Mesothelial cell of epicardium (in vitro differentiated cells): ENCODE results near the gene ST14. TPM values are rescaled to one million over a fixed set of nuclear protein-coding genes. Genes with fewer than 3 reads are reported as not detected.
"Not testable (repeated sequence)": the region's sequence is repeated elsewhere in the genome, so short reads cannot be mapped to it uniquely, and the experiment has no call there.

Source experiments
- DNase-seq, 2 experiments: peaks; one replicate each; pipeline ENCODE4 v3.0.0; 2021; ENCODE audit warnings: low spot score in 2 of 2; ENCODE audit not compliant: unreplicated experiment in 2 of 2
- H3K27ac Mint-ChIP-seq: 2 replicates; pipeline ENCODE4 v1.8.0; 2021; ENCODE audit warnings: mixed read lengths
- H3K27me3 Mint-ChIP-seq: 2 replicates; pipeline ENCODE4 v1.8.0; 2021; ENCODE audit warnings: low read depth, mixed read lengths
- H3K36me3 Mint-ChIP-seq: 2 replicates; pipeline ENCODE4 v1.8.0; 2021; ENCODE audit warnings: mixed read lengths
- H3K4me1 Mint-ChIP-seq: 2 replicates; pipeline ENCODE4 v1.8.0; 2021; ENCODE audit warnings: mixed read lengths
- H3K4me3 Mint-ChIP-seq: 2 replicates; pipeline ENCODE4 v1.8.0; 2021; ENCODE audit warnings: mild to moderate bottlenecking, moderate library complexity, mixed read lengths
- H3K9me3 Mint-ChIP-seq: 2 replicates; pipeline ENCODE4 v1.8.0; 2021; ENCODE audit warnings: mixed read lengths
- CTCF ChIP-seq: fragments of 200-600 bp; sonication (generic); IDR thresholded peaks from one replicate; pipeline ENCODE4 v1.5.0; 2021; ENCODE audit warnings: antibody characterized with exemption; ENCODE audit not compliant: unreplicated experiment
- total RNA-seq: library from RNA; stranded (reverse); gene quantifications from 3 replicates; pipeline ENCODE4 v1.2.1, GENCODE V29; 2021

Gene ST14
- total RNA-seq, 1 donor from 2014 or later: 39.6 TPM

GRCh38 chr11:130219148-130219547 lies 59.6 kb downstream of the ST14 start:
- H3K36me3 Mint-ChIP-seq: peaks cover 2% of the 10 kb centered on the region
- H3K4me1 Mint-ChIP-seq: peaks cover 4% of the 10 kb centered on the region
- no peaks in the 10 kb centered on the region for H3K9me3 Mint-ChIP-seq
- peak in 1 of 2 experiments; percentile 13 for DNase-seq
- H3K27me3 Mint-ChIP-seq: peaks cover 17% of the 10 kb centered on the region
- no peak overlapping the region for H3K27ac Mint-ChIP-seq
- no peak for TF ChIP-seq CTCF
- no peak overlapping the region for H3K4me3 Mint-ChIP-seq

GRCh38 chr11:130220311-130221035 lies 60.9 kb downstream of the ST14 start:
- peaks cover 9% of the 10 kb centered on the region for H3K36me3 Mint-ChIP-seq
- H3K9me3 Mint-ChIP-seq: no peaks in the 10 kb centered on the region
- no peak overlapping the region for H3K27ac Mint-ChIP-seq
- no peak overlapping the region for H3K4me3 Mint-ChIP-seq
- DNase-seq: no peak
- TF ChIP-seq CTCF: no peak
- peaks cover 4% of the 10 kb centered on the region for H3K4me1 Mint-ChIP-seq
- peaks cover 13% of the 10 kb centered on the region for H3K27me3 Mint-ChIP-seq

- H3K4me3 Mint-ChIP-seq: no peak overlapping the region
- peak overlapping the region; percentile 54 for H3K27ac Mint-ChIP-seq
- peaks cover 4% of the 10 kb centered on the region for H3K4me1 Mint-ChIP-seq
- TF ChIP-seq CTCF: no peak
- H3K36me3 Mint-ChIP-seq: peaks cover 9% of the 10 kb centered on the region
- no peak for DNase-seq
- H3K9me3 Mint-ChIP-seq: no peaks in the 10 kb centered on the region
- H3K27me3 Mint-ChIP-seq: no peaks in the 10 kb centered on the region
Observed at GRCh38 chr11:130223291-130223971, 63.8 kb downstream of the ST14 start.

GRCh38 chr11:130227373-130227772 lies 67.8 kb downstream of the ST14 start:
- no peaks in the 10 kb centered on the region for H3K9me3 Mint-ChIP-seq
- no peak for TF ChIP-seq CTCF
- H3K4me3 Mint-ChIP-seq: no peak overlapping the region
- no peak overlapping the region for H3K27ac Mint-ChIP-seq
- H3K36me3 Mint-ChIP-seq: peaks cover 11% of the 10 kb centered on the region
- peaks cover 4% of the 10 kb centered on the region for H3K4me1 Mint-ChIP-seq
- no peak for DNase-seq
- H3K27me3 Mint-ChIP-seq: no peaks in the 10 kb centered on the region

GRCh38 chr11:130233486-130233885 lies 73.9 kb downstream of the ST14 start:
- not testable (repeated sequence) for H3K4me3 Mint-ChIP-seq, H3K27me3 Mint-ChIP-seq, H3K4me1 Mint-ChIP-seq, DNase-seq, H3K9me3 Mint-ChIP-seq, H3K27ac Mint-ChIP-seq
- peaks cover 15% of the 10 kb centered on the region for H3K36me3 Mint-ChIP-seq

GRCh38 chr11:130233888-130234287 lies 74.3 kb downstream of the ST14 start:
- not testable (repeated sequence) for H3K27me3 Mint-ChIP-seq, DNase-seq, H3K9me3 Mint-ChIP-seq, H3K27ac Mint-ChIP-seq, H3K4me3 Mint-ChIP-seq, H3K4me1 Mint-ChIP-seq
- H3K36me3 Mint-ChIP-seq: peaks cover 15% of the 10 kb centered on the region
